ENCODE data around the gene ATP1A2.

DNA sequence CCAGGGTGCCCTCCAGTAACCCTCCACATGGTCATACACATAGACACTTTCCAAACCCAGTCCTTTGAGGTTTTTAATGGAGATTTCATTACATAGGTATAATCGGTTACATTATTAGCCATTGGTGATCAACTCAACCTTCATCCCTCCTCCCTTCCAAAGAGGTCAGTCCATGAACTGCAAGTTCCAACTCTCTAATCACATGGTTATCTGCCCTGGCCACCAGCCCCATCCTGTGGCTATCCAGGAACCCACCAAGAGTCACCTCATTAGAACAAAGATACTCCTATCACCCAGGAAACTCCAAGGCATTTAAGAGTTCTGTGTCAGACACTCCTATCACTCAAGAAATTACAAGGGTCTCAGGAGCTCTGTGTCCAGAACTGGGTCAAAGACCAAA is 48.1 kb downstream of the ATP1A2 start:
- TF ChIP-seq, protein P1, sequence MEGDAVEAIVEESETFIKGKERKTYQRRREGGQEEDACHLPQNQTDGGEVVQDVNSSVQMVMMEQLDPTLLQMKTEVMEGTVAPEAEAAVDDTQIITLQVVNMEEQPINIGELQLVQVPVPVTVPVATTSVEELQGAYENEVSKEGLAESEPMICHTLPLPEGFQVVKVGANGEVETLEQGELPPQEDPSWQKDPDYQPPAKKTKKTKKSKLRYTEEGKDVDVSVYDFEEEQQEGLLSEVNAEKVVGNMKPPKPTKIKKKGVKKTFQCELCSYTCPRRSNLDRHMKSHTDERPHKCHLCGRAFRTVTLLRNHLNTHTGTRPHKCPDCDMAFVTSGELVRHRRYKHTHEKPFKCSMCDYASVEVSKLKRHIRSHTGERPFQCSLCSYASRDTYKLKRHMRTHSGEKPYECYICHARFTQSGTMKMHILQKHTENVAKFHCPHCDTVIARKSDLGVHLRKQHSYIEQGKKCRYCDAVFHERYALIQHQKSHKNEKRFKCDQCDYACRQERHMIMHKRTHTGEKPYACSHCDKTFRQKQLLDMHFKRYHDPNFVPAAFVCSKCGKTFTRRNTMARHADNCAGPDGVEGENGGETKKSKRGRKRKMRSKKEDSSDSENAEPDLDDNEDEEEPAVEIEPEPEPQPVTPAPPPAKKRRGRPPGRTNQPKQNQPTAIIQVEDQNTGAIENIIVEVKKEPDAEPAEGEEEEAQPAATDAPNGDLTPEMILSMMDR (tag by site-specific recombination; IDR thresholded peaks at IDR 0.05) = no peak
- TF ChIP-seq OSR2 (tag by site-specific recombination; IDR thresholded peaks at IDR 0.05) (no peak), ZNF292 (tag by site-specific recombination; IDR thresholded peaks at IDR 0.05; ENCODE audit: borderline replicate concordance, low read depth) (no peak), ZNF391 (tag by site-specific recombination; IDR thresholded peaks at IDR 0.05; ENCODE audit: borderline replicate concordance, low read depth) (no peak), ZXDB (tag by site-specific recombination; IDR thresholded peaks at IDR 0.05) (no peak), ZNF274 (IDR thresholded peaks at IDR 0.05; ENCODE audit: low read length) (no peak), ZNF274 (tag by site-specific recombination; IDR thresholded peaks at IDR 0.05; ENCODE audit: borderline replicate concordance) (no peak), ZNF202 (tag by site-specific recombination; IDR thresholded peaks at IDR 0.05; ENCODE audit: borderline replicate concordance) (no peak)
- TF ChIP-seq, protein P2, sequence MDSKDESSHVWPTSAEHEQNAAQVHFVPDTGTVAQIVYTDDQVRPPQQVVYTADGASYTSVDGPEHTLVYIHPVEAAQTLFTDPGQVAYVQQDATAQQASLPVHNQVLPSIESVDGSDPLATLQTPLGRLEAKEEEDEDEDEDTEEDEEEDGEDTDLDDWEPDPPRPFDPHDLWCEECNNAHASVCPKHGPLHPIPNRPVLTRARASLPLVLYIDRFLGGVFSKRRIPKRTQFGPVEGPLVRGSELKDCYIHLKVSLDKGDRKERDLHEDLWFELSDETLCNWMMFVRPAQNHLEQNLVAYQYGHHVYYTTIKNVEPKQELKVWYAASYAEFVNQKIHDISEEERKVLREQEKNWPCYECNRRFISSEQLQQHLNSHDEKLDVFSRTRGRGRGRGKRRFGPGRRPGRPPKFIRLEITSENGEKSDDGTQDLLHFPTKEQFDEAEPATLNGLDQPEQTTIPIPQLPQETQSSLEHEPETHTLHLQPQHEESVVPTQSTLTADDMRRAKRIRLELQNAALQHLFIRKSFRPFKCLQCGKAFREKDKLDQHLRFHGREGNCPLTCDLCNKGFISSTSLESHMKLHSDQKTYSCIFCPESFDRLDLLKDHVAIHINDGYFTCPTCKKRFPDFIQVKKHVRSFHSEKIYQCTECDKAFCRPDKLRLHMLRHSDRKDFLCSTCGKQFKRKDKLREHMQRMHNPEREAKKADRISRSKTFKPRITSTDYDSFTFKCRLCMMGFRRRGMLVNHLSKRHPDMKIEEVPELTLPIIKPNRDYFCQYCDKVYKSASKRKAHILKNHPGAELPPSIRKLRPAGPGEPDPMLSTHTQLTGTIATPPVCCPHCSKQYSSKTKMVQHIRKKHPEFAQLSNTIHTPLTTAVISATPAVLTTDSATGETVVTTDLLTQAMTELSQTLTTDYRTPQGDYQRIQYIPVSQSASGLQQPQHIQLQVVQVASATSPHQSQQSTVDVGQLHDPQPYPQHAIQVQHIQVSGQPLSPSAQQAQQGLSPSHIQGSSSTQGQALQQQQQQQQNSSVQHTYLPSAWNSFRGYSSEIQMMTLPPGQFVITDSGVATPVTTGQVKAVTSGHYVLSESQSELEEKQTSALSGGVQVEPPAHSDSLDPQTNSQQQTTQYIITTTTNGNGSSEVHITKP (tag by site-specific recombination; IDR thresholded peaks at IDR 0.05) = no peak
- TF ChIP-seq, protein P3, sequence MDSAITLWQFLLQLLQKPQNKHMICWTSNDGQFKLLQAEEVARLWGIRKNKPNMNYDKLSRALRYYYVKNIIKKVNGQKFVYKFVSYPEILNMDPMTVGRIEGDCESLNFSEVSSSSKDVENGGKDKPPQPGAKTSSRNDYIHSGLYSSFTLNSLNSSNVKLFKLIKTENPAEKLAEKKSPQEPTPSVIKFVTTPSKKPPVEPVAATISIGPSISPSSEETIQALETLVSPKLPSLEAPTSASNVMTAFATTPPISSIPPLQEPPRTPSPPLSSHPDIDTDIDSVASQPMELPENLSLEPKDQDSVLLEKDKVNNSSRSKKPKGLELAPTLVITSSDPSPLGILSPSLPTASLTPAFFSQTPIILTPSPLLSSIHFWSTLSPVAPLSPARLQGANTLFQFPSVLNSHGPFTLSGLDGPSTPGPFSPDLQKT (IDR thresholded peaks at IDR 0.05; ENCODE audit: borderline replicate concordance, low read depth, low read length) = no peak
- TF ChIP-seq, protein P4, sequence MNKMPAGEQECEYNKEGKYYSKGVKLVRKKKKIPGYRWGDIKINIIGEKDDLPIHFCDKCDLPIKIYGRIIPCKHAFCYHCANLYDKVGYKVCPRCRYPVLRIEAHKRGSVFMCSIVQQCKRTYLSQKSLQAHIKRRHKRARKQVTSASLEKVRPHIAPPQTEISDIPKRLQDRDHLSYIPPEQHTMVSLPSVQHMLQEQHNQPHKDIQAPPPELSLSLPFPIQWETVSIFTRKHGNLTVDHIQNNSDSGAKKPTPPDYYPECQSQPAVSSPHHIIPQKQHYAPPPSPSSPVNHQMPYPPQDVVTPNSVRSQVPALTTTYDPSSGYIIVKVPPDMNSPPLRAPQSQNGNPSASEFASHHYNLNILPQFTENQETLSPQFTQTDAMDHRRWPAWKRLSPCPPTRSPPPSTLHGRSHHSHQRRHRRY (tag by site-specific recombination; IDR thresholded peaks at IDR 0.05) = no peak
- TF ChIP-seq, protein P5, sequence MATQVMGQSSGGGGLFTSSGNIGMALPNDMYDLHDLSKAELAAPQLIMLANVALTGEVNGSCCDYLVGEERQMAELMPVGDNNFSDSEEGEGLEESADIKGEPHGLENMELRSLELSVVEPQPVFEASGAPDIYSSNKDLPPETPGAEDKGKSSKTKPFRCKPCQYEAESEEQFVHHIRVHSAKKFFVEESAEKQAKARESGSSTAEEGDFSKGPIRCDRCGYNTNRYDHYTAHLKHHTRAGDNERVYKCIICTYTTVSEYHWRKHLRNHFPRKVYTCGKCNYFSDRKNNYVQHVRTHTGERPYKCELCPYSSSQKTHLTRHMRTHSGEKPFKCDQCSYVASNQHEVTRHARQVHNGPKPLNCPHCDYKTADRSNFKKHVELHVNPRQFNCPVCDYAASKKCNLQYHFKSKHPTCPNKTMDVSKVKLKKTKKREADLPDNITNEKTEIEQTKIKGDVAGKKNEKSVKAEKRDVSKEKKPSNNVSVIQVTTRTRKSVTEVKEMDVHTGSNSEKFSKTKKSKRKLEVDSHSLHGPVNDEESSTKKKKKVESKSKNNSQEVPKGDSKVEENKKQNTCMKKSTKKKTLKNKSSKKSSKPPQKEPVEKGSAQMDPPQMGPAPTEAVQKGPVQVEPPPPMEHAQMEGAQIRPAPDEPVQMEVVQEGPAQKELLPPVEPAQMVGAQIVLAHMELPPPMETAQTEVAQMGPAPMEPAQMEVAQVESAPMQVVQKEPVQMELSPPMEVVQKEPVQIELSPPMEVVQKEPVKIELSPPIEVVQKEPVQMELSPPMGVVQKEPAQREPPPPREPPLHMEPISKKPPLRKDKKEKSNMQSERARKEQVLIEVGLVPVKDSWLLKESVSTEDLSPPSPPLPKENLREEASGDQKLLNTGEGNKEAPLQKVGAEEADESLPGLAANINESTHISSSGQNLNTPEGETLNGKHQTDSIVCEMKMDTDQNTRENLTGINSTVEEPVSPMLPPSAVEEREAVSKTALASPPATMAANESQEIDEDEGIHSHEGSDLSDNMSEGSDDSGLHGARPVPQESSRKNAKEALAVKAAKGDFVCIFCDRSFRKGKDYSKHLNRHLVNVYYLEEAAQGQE (tag by site-specific recombination; IDR thresholded peaks at IDR 0.05) = no peak

Data from HEK293 (cell line).